Type B pancreatic cell (in vitro differentiated cells): ENCODE results near the gene SMOC1. TPM values are rescaled to one million over a fixed set of nuclear protein-coding genes. Genes with fewer than 3 reads are reported as not detected.
A peak's percentile ranks its signal among the peaks of the same experiment; 100 is the strongest.

Experiments
- DNase-seq: peaks from one replicate; pipeline ENCODE4 v3.0.0; 2021; ENCODE audit warnings: mixed read lengths; ENCODE audit not compliant: unreplicated experiment; ENCODE audit errors: extremely low spot score
- H3K27ac Mint-ChIP-seq: 2 replicates; pipeline ENCODE4 v1.8.0; 2021; ENCODE audit warnings: mild to moderate bottlenecking, mixed read lengths
- H3K27me3 Mint-ChIP-seq: 2 replicates; pipeline ENCODE4 v1.8.0; 2021; ENCODE audit warnings: mixed read lengths
- H3K36me3 Mint-ChIP-seq: 2 replicates; pipeline ENCODE4 v1.8.0; 2021; ENCODE audit warnings: mixed read lengths
- H3K4me1 Mint-ChIP-seq: one replicate; pipeline ENCODE4 v1.8.0; 2021; ENCODE audit warnings: mixed read lengths; ENCODE audit not compliant: unreplicated experiment
- H3K4me3 Mint-ChIP-seq: 2 replicates; pipeline ENCODE4 v1.8.0; 2021; ENCODE audit warnings: mild to moderate bottlenecking, mixed read lengths
- H3K9me3 Mint-ChIP-seq: 2 replicates; pipeline ENCODE4 v1.8.0; 2021; ENCODE audit warnings: mixed read lengths
- CTCF ChIP-seq: fragments of 200-600 bp; sonication (generic); conservative IDR thresholded peaks from 2 replicates; pipeline ENCODE4 v1.5.0; 2021; ENCODE audit warnings: antibody characterized with exemption, mild to moderate bottlenecking
- total RNA-seq: library from RNA; stranded (reverse); gene quantifications from 2 replicates; pipeline ENCODE4 v1.2.1, GENCODE V29; 2021; ENCODE audit warnings: low replicate concordance

Gene SMOC1
- total RNA-seq, 1 donor from 2014 or later, result 20.7 TPM

DNA sequence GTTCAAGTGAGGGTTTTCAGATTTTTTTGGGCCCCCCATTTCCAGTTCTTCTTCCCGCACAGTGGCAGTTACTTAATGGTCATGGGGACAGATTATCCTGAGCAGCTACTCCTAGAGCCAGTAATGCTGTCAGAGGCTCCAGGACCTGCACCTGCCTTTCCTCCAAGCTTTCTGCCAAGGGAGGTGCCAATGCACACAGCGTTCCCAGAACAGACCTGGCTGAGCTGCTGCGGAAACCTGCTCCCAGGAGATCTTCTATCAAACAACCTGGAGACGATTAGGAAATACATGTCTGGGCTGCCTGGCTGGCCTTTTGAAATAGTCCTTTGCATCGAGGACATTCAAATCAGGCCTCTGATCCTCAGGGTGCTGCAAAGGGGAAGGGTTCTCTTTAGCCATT lies 188.6 kb downstream of the SMOC1 start:
- no peak for DNase-seq
- no peak overlapping the region for H3K27ac Mint-ChIP-seq
- no peaks in the 10 kb centered on the region for H3K36me3 Mint-ChIP-seq
- peaks cover 21% of the 10 kb centered on the region for H3K27me3 Mint-ChIP-seq
- no peaks in the 10 kb centered on the region for H3K9me3 Mint-ChIP-seq
- H3K4me1 Mint-ChIP-seq, result no peaks in the 10 kb centered on the region
- H3K4me3 Mint-ChIP-seq, result no peak overlapping the region
- no peak for TF ChIP-seq CTCF

DNA sequence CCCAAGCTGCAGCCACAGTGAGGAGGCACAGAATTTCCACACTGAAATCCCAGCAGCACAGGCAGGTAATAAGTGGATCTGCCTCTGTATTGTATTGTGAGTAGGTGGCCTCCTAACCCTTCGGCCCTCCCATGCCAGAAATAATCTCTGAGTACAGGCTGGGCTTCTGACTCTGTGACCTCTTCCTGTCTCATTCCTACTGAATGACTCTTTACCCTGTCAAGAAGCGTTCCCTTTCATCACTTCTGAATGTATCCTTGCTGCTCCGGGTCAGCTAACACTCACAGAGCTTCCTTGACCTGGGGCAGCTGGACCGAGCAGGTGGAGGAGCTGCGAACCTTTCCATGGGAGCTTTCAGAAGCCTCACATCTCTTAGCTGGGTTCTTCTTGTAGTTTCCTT lies 190.0 kb downstream of the SMOC1 start:
- Mint-ChIP-seq H3K4me3 (no peak overlapping the region), H3K27me3 (peaks cover 15% of the 10 kb centered on the region), H3K36me3 (no peaks in the 10 kb centered on the region), H3K4me1 (no peaks in the 10 kb centered on the region), H3K9me3 (no peaks in the 10 kb centered on the region), H3K27ac (no peak overlapping the region)
- no peak for DNase-seq
- no peak for TF ChIP-seq CTCF

- TF ChIP-seq CTCF, result peak; percentile 92
- DNase-seq, result peak; percentile 76
- H3K27me3 Mint-ChIP-seq, result peaks cover 14% of the 10 kb centered on the region
- no peak overlapping the region for H3K27ac Mint-ChIP-seq
- H3K9me3 Mint-ChIP-seq, result no peaks in the 10 kb centered on the region
- H3K4me1 Mint-ChIP-seq, result no peaks in the 10 kb centered on the region
- no peaks in the 10 kb centered on the region for H3K36me3 Mint-ChIP-seq
- no peak overlapping the region for H3K4me3 Mint-ChIP-seq
Observed at GRCh38 chr14:70073924-70074566, 194.8 kb downstream of the SMOC1 start.

DNA sequence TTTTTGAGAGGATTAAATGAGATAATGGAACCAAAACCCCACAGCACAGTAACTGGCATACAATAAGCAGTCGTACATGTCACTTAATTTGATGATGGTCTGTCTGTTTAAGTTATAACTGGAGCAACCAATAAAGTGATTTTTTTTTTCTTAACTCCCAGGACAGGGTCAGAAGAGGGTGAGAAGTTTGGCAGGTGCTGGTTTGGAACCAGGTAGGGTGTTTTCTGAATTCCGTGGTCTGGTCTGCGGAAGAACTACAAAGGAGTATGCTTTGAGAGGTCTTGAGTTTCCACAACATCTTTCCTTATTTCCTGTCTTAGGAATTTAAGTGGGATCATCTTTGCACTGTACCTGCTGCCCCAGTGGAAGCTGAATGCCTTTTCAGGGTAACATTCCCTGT lies 197.8 kb downstream of the SMOC1 start:
- no peak for DNase-seq
- Mint-ChIP-seq H3K27ac (no peak overlapping the region), H3K9me3 (no peaks in the 10 kb centered on the region), H3K27me3 (peaks cover 25% of the 10 kb centered on the region), H3K4me3 (no peak overlapping the region), H3K36me3 (no peaks in the 10 kb centered on the region), H3K4me1 (no peaks in the 10 kb centered on the region)
- no peak for TF ChIP-seq CTCF

DNA sequence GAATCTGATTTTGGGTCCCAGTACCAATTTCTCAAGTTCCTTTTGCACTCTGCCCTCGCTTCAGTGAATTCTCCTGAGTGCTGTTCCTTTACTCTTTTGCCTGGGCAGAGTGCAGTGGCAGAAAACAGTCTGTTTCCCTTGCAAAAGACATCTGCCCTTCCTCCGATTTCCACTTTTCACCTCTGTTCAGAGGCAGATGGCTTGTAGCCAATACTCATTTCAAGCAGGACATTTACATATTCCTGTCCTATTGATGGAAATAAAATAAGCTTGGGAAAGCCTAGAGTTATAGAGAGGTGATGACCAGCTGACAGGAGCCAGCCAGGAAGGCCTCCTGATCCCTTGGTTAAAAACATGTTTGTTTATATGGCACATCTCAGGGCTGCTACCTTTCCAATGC lies 198.5 kb downstream of the SMOC1 start:
- Mint-ChIP-seq H3K4me3 (no peak overlapping the region), H3K9me3 (no peaks in the 10 kb centered on the region), H3K27ac (no peak overlapping the region), H3K27me3 (peaks cover 28% of the 10 kb centered on the region), H3K36me3 (no peaks in the 10 kb centered on the region), H3K4me1 (no peaks in the 10 kb centered on the region)
- TF ChIP-seq CTCF, result no peak
- no peak for DNase-seq

DNA sequence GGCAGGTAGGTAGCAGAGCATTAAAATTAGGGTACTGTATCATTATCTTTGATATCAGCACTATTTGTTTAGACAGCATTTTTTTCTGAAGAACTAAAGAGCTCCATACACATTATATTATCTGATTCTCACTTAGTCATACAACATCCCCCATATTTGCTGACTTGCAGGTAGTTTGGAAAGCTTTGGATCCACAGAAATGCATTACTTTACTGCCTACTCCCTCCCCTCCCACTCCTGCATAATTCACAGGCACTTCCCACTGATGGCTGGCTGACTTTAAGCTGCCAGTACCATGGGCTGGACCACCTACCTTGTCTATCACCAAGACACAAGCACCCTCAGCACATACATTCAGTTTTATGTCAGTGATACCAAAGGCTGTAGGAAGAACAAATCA lies 199.1 kb downstream of the SMOC1 start:
- peaks cover 31% of the 10 kb centered on the region for H3K27me3 Mint-ChIP-seq
- no peak for TF ChIP-seq CTCF
- H3K4me1 Mint-ChIP-seq, result no peaks in the 10 kb centered on the region
- H3K27ac Mint-ChIP-seq, result no peak overlapping the region
- H3K9me3 Mint-ChIP-seq, result no peaks in the 10 kb centered on the region
- no peaks in the 10 kb centered on the region for H3K36me3 Mint-ChIP-seq
- H3K4me3 Mint-ChIP-seq, result no peak overlapping the region
- no peak for DNase-seq
